ENCODE measurements around the gene PTPRD.

Gene PTPRD

GRCh38 chr9:8651070-8651845, 1961.5 kb downstream of the PTPRD start:
- DNase-seq = no peak

GRCh38 chr9:8649807-8650206, 1963.0 kb downstream of the PTPRD start:
- no peak for DNase-seq

- no peak for DNase-seq
These were observed 1963.6 kb downstream of the PTPRD start for GRCh38 chr9:8649160-8649559.

DNA sequence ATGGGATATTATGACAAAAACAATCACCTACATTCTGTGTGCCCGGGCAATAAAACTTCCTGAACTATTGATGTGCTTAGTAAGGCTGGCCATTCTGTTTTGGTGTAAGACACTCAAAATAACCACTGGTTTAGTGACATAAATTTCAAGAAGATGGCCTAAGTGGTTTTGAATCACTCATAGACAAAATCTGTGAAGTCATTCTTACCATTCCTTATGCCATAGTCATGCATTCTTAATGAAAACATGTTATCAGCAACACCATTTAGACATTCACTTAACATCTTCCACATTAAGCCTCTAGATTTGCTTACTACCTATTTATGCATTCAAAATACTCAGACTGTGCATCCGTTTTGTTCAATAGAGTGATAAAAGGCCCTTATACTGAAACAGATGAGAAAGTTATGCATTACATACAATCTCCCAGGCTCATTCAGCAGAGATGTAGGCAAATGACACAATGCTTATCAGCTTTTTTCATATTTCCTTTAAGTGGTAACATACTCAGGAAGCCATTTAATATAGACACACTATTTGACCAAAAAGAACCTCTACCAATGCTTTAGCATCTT, 1964.4 kb downstream of the PTPRD start:
- no peak for DNase-seq

- no peak for DNase-seq
These were observed 1965.0 kb downstream of the PTPRD start for GRCh38 chr9:8647824-8648223.

- DNase-seq = no peak
These were observed 1968.2 kb downstream of the PTPRD start for GRCh38 chr9:8644571-8644970.

DNA sequence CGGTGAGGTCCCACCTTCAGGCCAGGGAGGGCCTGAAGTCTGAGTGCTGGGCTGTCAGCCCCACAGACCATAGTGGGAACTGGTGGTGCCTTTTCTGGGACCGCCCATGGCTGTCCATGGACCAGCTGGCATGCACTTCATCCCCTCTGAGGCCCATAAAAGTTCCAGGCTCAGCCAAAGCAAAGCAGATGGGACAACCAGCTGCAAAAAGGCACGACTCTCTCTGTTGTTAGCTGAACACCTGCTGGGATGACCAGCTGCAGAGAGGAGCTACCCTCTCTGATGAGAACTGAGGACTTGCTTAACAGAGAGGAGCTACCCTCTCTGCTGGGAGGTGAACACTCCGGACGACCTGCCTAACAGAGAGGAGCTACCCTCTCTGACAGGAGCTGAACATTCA, 1968.9 kb downstream of the PTPRD start:
- no peak for DNase-seq

DNA sequence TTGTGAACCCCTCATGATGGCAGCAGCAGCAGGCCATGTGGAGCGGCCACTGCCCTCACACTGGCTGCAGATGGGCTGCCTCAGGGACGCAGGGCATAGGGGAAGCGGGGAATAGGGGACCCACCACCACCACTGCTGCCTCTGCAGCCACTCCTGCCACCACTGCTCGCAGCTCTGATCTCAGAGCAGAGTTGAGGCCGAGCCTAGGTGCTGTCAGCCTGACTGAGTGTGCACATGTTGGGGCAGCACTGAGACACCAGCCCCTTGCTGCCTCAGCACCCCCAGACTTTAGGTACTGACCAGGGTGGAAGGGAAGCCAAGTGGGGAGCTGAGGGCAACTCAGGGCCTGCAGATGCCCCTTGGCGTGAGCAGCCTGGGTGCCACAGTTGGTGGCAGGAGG, 1969.3 kb downstream of the PTPRD start:
- DNase-seq = no peak

DNA sequence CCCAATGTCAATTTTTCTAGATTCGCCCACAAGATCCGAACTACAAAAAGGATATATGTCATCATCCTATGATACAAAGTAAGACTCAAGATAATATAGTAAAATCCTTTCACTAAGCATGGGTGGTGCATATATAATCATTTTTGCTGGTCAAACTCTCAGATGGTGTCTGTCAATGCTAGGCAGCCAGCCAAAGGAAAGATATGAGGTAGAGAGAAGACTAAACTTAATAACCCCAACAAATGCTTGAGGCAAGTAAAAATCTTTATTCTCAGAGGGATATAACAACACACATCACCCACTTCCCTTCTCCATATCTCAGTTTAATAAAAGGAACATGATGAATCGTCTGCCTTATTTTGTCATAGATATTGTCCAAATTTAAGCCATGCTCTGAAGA, 1972.0 kb downstream of the PTPRD start:
- no peak for DNase-seq

DNA sequence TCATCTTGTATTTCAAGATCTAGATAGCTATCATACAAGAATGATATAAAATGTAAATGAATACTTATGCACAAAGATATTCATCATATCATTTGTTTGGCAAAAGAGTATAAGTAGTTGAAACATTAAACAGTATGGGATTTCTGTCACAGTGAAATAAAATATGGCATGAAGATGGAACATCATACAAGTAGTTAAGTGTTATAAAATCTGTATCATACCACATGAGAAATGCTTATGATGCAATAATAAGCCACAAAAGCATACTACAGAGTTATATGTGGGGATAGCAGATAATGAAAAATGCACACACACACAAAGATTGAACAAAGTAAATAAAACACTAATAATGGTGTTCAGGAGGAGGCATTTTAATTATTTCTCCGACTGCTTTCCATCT, 1975.2 kb downstream of the PTPRD start:
- DNase-seq = no peak

- DNase-seq = no peak
These were observed 1979.0 kb downstream of the PTPRD start for GRCh38 chr9:8633784-8634183.

DNA sequence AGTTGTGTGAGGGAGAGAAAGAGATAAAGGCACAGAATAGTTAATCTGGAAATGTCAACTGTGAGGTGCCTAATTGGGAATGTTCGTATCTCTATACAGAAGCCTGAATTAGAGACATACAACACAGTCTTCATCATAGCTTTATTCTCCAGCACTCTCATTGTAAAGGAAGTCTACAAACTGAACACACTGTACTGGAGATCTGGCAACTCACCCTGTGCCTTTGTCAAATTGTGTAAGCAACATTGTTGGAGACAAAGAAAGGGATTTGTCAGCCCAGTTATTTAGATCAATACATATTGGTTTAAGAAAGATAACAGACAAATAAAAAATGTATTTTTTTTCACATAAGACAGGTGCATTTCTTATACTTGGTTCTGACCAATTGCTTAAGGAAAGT, 1980.3 kb downstream of the PTPRD start:
- no peak for DNase-seq

DNA sequence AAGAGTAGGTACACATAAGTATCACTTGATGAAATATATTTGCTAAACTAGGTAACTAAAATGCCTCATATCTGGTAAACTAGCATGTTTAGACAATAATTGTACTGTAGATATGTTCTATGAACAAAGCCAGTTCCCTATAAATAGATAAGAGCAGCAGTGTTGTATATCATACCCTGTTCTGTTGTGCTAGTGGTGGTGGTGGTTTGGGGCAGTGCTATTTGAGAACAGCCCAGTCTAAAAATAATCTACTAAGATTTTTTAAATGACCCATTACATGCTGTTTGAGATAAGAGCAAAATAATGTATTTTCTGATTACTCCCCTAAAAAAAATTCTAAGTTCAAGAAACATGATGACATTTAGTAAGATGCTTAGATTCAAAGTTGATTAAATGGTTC, 1984.0 kb downstream of the PTPRD start:
- DNase-seq = no peak

GRCh38 chr9:8627976-8628679, 1984.7 kb downstream of the PTPRD start:
- DNase-seq = no peak

GRCh38 chr9:8622871-8623270, 1989.9 kb downstream of the PTPRD start:
- DNase-seq = no peak

- DNase-seq = no peak
These were observed 1990.5 kb downstream of the PTPRD start for GRCh38 chr9:8622222-8622802.

GRCh38 chr9:8621416-8621815, 1991.4 kb downstream of the PTPRD start:
- DNase-seq = no peak

DNA sequence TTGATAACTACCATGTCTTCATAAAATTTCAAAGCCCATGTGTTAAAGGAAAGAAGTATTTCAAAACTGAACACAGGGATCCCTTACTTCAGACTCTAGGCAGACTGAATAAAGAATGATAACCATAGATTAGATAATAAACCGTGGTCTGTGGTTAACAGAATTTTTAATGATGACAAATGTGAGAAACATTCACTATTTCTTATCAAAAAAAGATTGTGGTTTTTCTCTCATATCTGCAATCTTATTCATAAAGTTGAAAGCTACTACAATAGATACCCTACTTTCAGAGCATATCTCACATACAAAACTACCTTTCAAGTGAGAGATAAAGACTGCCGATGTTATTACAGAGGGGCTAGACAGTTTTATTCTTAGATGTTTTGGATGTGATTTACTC, 1996.4 kb downstream of the PTPRD start:
- no peak for DNase-seq

DNA sequence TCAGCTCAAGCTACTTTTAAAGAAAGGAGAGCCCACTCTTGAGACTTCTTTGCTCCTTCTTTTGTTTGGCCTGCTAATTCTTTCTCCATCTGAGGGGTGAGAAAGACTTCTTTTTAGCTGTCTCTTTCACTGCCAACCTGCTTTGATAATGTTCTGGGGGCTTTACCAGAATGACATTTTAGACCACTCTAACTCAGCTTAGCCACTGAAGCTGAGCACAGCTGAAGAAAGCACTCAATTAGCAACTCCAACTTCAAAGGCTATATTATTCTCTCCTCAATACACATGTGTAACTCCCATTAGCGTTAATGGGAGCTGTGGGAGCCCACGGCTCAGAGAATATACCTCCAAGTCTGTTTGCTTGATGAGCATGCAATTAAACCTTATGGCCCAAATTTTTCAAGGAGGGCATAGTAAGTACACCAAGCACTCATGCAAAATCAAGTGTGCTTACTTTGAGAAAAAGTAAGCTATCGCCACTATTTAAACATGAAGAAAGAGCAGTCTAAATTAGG, 1997.8 kb downstream of the PTPRD start:
- no peak for DNase-seq

GRCh38 chr9:8613346-8613825, 1999.4 kb downstream of the PTPRD start:
- DNase-seq = no peak

GRCh38 chr9:8611153-8611552, 2001.6 kb downstream of the PTPRD start:
- DNase-seq = no peak

DNA sequence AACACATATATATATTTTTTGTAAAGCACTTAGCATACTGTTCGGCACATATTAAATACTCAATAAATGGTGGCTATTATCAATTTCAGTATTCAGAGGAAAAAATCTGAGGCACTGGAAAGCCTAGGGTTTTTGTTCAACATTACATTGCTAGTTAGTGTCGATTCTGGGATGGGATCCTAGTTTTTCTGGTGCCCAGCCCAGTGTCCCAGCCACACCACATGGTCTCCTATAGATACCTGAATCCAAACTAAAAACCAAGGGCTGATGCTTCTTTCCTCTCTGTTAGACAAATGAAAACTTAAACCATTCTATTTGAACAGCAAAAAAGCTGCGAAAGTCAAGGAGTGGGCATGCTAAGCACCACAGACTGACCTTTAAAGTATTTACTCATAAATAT, 2002.5 kb downstream of the PTPRD start:
- no peak for DNase-seq

DNA sequence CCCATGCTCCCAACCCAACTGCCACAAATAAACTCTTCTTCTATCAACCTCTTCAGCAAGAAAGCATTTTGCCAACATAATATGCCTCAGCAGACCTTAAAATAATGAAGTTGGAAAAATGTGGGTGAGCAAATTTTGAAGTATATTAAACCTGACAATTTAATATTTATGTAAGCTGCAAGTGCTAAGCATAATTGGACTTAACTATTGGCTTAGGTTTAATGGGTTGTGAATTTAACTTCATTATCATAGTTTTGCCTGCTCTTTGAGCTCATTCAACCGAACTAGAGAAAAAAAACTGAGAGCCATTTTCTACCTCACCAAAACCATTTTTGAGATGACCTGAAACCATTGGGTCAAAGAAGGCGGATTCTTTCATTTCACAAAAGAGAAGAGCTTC, 2007.7 kb downstream of the PTPRD start:
- DNase-seq = no peak

GRCh38 chr9:8604201-8604600, 2008.6 kb downstream of the PTPRD start:
- no peak for DNase-seq
